ENCODE results near the gene NAA15. TPM values are rescaled to one million over a fixed set of nuclear protein-coding genes. Genes with fewer than 3 reads are reported as not detected.
"Not testable (repeated sequence)": the region's sequence is repeated elsewhere in the genome, so short reads cannot be mapped to it uniquely, and the experiment has no call there.

NAA15 gene
- total RNA-seq, 2 donors from 2014 or later: 24.4 to 41.0 TPM

DNA sequence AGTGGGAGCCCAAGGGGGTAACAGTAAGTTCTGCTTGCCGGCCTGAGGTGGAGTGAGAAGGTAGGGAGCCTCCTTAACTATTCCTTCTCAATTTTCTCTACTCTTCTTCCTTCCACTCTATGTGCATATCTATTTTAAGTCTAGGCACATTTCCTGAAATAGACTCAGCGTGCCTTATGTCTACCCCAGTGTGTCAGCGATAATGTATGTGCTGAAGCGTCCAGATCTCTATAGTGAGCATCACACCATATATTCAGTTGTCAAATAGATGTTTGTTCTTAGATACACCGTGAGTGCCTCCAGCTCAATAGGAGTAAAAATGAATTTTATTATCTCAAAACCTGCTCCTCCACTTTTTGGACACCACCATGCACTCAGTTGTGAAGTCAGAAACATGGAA lies 101.1 kb downstream of the NAA15 start:
- DNase-seq (ENCODE audit: low spot score) (no peak), ATAC-seq (ENCODE audit: insufficient number of reproducible peaks, low FRiP score, low read depth) (no peak)
- no peak overlapping the region for H3K4me3 ChIP-seq
- H3K27me3 ChIP-seq (replicated peaks; ENCODE audit: insufficient read depth): no peaks in the 10 kb centered on the region
- no peaks in the 10 kb centered on the region for H3K9me3 ChIP-seq
- H3K36me3 ChIP-seq: no peaks in the 10 kb centered on the region
- TF ChIP-seq, protein P1, sequence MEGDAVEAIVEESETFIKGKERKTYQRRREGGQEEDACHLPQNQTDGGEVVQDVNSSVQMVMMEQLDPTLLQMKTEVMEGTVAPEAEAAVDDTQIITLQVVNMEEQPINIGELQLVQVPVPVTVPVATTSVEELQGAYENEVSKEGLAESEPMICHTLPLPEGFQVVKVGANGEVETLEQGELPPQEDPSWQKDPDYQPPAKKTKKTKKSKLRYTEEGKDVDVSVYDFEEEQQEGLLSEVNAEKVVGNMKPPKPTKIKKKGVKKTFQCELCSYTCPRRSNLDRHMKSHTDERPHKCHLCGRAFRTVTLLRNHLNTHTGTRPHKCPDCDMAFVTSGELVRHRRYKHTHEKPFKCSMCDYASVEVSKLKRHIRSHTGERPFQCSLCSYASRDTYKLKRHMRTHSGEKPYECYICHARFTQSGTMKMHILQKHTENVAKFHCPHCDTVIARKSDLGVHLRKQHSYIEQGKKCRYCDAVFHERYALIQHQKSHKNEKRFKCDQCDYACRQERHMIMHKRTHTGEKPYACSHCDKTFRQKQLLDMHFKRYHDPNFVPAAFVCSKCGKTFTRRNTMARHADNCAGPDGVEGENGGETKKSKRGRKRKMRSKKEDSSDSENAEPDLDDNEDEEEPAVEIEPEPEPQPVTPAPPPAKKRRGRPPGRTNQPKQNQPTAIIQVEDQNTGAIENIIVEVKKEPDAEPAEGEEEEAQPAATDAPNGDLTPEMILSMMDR (IDR thresholded peaks at IDR 0.05): no peak
- no peak overlapping the region for H3K27ac ChIP-seq
- H3K4me1 ChIP-seq (ENCODE audit: control insufficient read depth in 1 of 2, low read depth in 2 of 2): no peaks in the 10 kb centered on the region

DNA sequence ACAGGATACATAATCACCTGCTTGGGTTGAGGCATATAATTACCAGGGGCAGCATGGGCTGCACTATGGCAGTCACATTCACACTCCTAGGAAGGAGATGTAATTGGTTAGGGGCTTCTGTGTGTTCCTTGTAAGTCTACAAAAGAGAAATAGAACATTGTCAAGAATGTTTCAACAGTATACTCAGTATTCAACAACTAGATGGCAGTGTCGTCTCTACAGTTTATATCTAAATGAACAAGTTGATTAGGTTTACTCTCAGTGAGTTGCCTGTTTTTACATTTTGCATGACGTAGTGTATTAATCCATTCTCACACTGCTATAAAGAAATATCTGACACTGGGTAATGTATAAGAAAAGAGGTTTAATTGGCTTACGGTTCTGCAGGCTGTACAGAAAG lies 102.2 kb downstream of the NAA15 start:
- TF ChIP-seq, protein P1 (IDR thresholded peaks at IDR 0.05): no peak
- H3K27ac ChIP-seq: no peak overlapping the region
- H3K9me3 ChIP-seq: no peaks in the 10 kb centered on the region
- H3K36me3 ChIP-seq: no peaks in the 10 kb centered on the region
- DNase-seq (ENCODE audit: low spot score) (no peak), ATAC-seq (ENCODE audit: insufficient number of reproducible peaks, low FRiP score, low read depth) (no peak)
- no peaks in the 10 kb centered on the region for H3K4me1 ChIP-seq (ENCODE audit: control insufficient read depth in 1 of 2, low read depth in 2 of 2)
- H3K4me3 ChIP-seq: no peak overlapping the region
- H3K27me3 ChIP-seq (replicated peaks; ENCODE audit: insufficient read depth): no peaks in the 10 kb centered on the region

DNA sequence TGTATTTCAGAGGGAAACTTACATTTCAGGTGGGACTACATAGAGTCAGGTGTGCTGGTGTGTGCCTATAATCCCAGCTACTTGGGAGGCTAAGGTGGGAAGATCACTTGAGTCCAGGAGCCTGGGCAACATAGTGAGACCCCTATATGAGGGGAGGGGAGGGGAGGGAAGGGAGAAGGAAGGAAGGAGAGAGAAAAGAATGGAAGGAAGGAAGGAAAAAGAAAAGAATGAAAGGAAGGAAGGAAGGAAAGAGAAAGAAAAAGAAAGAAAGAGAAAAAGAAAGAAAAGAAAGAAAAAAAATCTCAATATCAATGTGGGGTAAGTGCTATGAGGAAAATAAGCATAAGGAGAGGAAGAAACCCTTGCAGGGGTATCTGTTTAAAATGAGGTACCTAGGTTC lies 109.0 kb downstream of the NAA15 start:
- TF ChIP-seq, protein P1 (IDR thresholded peaks at IDR 0.05): no peak
- no peak overlapping the region for H3K27ac ChIP-seq
- H3K27me3 ChIP-seq (replicated peaks; ENCODE audit: insufficient read depth): no peaks in the 10 kb centered on the region
- DNase-seq (ENCODE audit: low spot score): no peak
- no peaks in the 10 kb centered on the region for H3K4me1 ChIP-seq (ENCODE audit: control insufficient read depth in 1 of 2, low read depth in 2 of 2)
- no peaks in the 10 kb centered on the region for H3K36me3 ChIP-seq
- peaks cover 3% of the 10 kb centered on the region for H3K9me3 ChIP-seq
- ATAC-seq (ENCODE audit: insufficient number of reproducible peaks, low FRiP score, low read depth): no peak
- H3K4me3 ChIP-seq: no peak overlapping the region

DNA sequence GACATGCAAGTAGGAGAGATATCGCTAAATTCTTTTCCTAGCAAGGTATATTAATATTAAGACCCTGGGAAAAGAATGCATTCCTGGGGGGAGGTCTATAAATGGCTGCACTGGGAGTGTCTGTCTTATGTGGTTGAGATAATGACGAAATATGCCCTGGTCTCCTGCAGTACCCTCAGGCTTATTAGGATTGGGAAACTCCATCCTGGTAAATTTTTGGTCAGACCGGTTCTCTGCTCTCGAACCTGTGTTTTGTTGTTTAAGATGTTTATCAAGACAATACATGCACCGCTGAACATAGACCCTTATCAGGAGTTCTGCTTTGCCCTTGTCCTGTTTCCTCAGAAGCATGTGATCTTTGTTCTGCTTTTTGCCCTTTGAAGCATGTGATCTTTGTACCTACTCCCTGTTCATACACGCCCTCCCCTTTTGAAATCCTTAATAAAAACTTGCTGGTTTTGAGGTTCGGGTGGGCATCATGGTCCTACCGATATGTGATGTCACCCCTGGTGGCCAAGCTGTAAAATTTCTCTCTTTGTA lies 113.4 kb downstream of the NAA15 start:
- not testable (repeated sequence) for H3K9me3 ChIP-seq; H3K36me3 ChIP-seq; ATAC-seq (ENCODE audit: insufficient number of reproducible peaks, low FRiP score, low read depth); H3K27me3 ChIP-seq (replicated peaks; ENCODE audit: insufficient read depth); H3K4me3 ChIP-seq; H3K4me1 ChIP-seq (ENCODE audit: control insufficient read depth in 1 of 2, low read depth in 2 of 2); H3K27ac ChIP-seq; DNase-seq (ENCODE audit: low spot score)

DNA sequence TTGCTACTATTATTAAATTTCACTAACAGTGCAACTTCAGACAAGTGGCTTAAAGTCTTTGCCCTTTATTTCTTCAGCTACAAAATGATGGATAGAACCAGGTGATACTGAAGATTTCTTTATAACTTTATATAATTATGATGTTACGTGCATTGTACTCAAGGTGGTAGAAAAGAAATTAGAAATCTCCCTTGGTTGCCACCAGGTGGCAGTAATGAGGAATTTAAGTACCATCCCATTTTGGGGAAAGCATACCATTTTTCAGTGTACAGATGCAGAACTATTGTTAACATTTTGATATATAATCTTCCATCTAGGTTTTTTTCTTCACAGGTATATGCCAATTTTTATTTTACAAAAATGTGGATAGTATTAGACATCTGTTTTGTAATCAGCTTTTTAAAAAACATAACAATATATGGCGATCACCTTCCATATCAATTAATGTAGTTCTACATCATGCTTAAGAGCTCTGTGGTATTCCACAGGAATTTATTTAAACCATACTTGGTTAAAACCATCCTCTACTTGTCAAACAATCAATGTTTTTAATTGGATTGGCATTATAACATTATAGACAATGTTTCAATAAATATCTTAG lies 114.9 kb downstream of the NAA15 start:
- H3K27ac ChIP-seq: no peak overlapping the region
- H3K4me1 ChIP-seq (ENCODE audit: control insufficient read depth in 1 of 2, low read depth in 2 of 2): peaks cover 0 to 3% of the 10 kb centered on the region in 2 donors
- H3K9me3 ChIP-seq: peaks cover 3% of the 10 kb centered on the region
- no peaks in the 10 kb centered on the region for H3K36me3 ChIP-seq
- no peaks in the 10 kb centered on the region for H3K27me3 ChIP-seq (replicated peaks; ENCODE audit: insufficient read depth)
- no peak overlapping the region for H3K4me3 ChIP-seq
- no peak for DNase-seq (ENCODE audit: low spot score)
- no peak for ATAC-seq (ENCODE audit: insufficient number of reproducible peaks, low FRiP score, low read depth)
- TF ChIP-seq, protein P1 (IDR thresholded peaks at IDR 0.05): peak; percentile 68
